GM15510 (cell line): ENCODE measurements around the gene AKNA.

Experiments
- POLR2A ChIP-seq: IDR thresholded peaks from 3 replicates; pipeline ENCODE4 v1.6.1; 2011; ENCODE audit warnings: borderline replicate concordance; ENCODE audit not compliant: insufficient read length; ENCODE audit errors: extremely low read depth

The AKNA gene

GRCh38 chr9:114370251-114370967 lies 17.4 kb downstream of the AKNA start:
- no peak for TF ChIP-seq POLR2A

- TF ChIP-seq POLR2A, result no peak
Observed at GRCh38 chr9:114369216-114370130, 18.3 kb downstream of the AKNA start.

GRCh38 chr9:114367772-114368569 lies 19.8 kb downstream of the AKNA start:
- TF ChIP-seq POLR2A, result no peak

- TF ChIP-seq POLR2A, result no peak
Observed at GRCh38 chr9:114367366-114367765, 20.4 kb downstream of the AKNA start.

GRCh38 chr9:114366334-114367128 lies 21.3 kb downstream of the AKNA start:
- no peak for TF ChIP-seq POLR2A

GRCh38 chr9:114365194-114365593 lies 22.6 kb downstream of the AKNA start:
- no peak for TF ChIP-seq POLR2A

- TF ChIP-seq POLR2A, result no peak
Observed at GRCh38 chr9:114364134-114365041, 23.4 kb downstream of the AKNA start.

GRCh38 chr9:114363424-114363823 lies 24.4 kb downstream of the AKNA start:
- no peak for TF ChIP-seq POLR2A

GRCh38 chr9:114362394-114362793 lies 25.4 kb downstream of the AKNA start:
- no peak for TF ChIP-seq POLR2A

GRCh38 chr9:114361542-114361941 lies 26.2 kb downstream of the AKNA start:
- no peak for TF ChIP-seq POLR2A

- TF ChIP-seq POLR2A, result no peak
Observed at GRCh38 chr9:114359801-114360200, 28.0 kb downstream of the AKNA start.

GRCh38 chr9:114357911-114358328 lies 29.9 kb downstream of the AKNA start:
- no peak for TF ChIP-seq POLR2A

GRCh38 chr9:114357360-114357759 lies 30.4 kb downstream of the AKNA start:
- no peak for TF ChIP-seq POLR2A
